Stimulated activated naive CD8-positive, alpha-beta T cell treated with anti-CD3 and anti-CD28 coated beads, Interleukin-15, Interleukin-2, amounts not matched to agents 100 U/mL and 50 U/mL, for 24 hours (primary cell): ENCODE data around the gene LIME1.

ENCODE experiments used
- ATAC-seq: fragments of 150-1000 bp; cut with Tn5 transposase; one replicate; pipeline ENCODE4 v1.10.0; 2021
- DNase-seq: peaks from one replicate; pipeline ENCODE4 v3.0.0; 2021

Gene LIME1

GRCh38 chr20:63735859-63736718, at the start of gene LIME1:
Gene LIME1 (plus strand): TSS chr20:63736664. CDS start chr20:63737550, 886 bp downstream.
- peak; percentile 72 for DNase-seq
- ATAC-seq, result peak; percentile 42

- DNase-seq (no peak), ATAC-seq (no peak)
Observed at GRCh38 chr20:63687419-63688178, 48.9 kb upstream of the LIME1 start.

- no peak for DNase-seq
- no peak for ATAC-seq
Observed at GRCh38 chr20:63688228-63689045, 48.0 kb upstream of the LIME1 start.

- ATAC-seq, result no peak
Observed at GRCh38 chr20:63689046-63690002, 47.1 kb upstream of the LIME1 start.

GRCh38 chr20:63690003-63690897, 46.2 kb upstream of the LIME1 start:
- ATAC-seq, result no peak
- DNase-seq, result no peak

More at GRCh38 chr20:63689046-63690002, 47.1 kb upstream of the LIME1 start:
- no peak for DNase-seq

- ATAC-seq (no peak), DNase-seq (no peak)
Observed at GRCh38 chr20:63690898-63691710, 45.4 kb upstream of the LIME1 start.

- no peak for DNase-seq
- ATAC-seq, result no peak
Observed at GRCh38 chr20:63691711-63692435, 44.6 kb upstream of the LIME1 start.

GRCh38 chr20:63692436-63693082, 43.9 kb upstream of the LIME1 start:
- ATAC-seq, result no peak
- DNase-seq, result no peak

- ATAC-seq (no peak), DNase-seq (no peak)
Observed at GRCh38 chr20:63693083-63693732, 43.3 kb upstream of the LIME1 start.

GRCh38 chr20:63693733-63694583, 42.5 kb upstream of the LIME1 start:
- DNase-seq (no peak), ATAC-seq (no peak)

GRCh38 chr20:63694584-63695423, 41.7 kb upstream of the LIME1 start:
- no peak for DNase-seq
- no peak for ATAC-seq

- DNase-seq, result no peak
- no peak for ATAC-seq
Observed at GRCh38 chr20:63695424-63696305, 40.8 kb upstream of the LIME1 start.

GRCh38 chr20:63696306-63696627, 40.2 kb upstream of the LIME1 start:
- ATAC-seq (peak; percentile 41), DNase-seq (peak; percentile 51)

GRCh38 chr20:63696628-63697356, 39.7 kb upstream of the LIME1 start, which contains the start of gene TNFRSF6B:
Gene TNFRSF6B (plus strand): TSS chr20:63696652. CDS start chr20:63696768, 116 bp downstream.
- ATAC-seq, result peak; percentile 21
- peak; percentile 30 for DNase-seq
